Choroid plexus epithelial cell (primary cell): ENCODE measurements around the gene TMCC3.

Source experiments
- DNase-seq: peaks from one replicate; pipeline ENCODE4 v3.0.0-alpha.2; 2010; ENCODE audit warnings: low read depth
- H3K4me3 ChIP-seq: 2 replicates; pipeline ENCODE4 v1.5.1; 2011; ENCODE audit warnings: low read depth, mild to moderate bottlenecking, control low read depth, low read length, moderate library complexity
- TF ChIP-seq, protein P1 (sequence below): conservative IDR thresholded peaks from 2 replicates; pipeline ENCODE4 v1.5.1; 2011; ENCODE audit warnings: low read depth, mild to moderate bottlenecking, control low read depth, inconsistent platforms, low read length, moderate library complexity

TMCC3 gene

DNA sequence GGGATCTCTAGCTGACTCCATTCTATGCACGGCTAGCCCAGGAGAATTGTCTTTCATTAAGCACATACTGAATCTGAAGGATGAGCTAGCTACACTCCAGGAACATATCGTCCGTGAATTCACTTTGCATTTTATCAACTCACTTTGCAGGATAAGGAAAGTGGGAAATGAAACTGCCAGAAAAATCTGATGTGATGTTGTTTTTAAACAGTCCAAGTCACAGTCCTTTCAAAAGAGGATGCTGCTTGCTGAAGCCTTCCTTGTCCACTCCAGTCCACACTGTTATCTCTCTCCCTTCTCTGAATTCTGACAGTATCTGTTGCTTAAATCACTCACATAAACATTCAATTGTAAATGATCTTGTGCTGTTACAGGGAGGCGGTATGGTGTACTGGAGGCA, 12.7 kb upstream of the TMCC3 start:
- H3K4me3 ChIP-seq, result no peak overlapping the region
- TF ChIP-seq, protein P1, sequence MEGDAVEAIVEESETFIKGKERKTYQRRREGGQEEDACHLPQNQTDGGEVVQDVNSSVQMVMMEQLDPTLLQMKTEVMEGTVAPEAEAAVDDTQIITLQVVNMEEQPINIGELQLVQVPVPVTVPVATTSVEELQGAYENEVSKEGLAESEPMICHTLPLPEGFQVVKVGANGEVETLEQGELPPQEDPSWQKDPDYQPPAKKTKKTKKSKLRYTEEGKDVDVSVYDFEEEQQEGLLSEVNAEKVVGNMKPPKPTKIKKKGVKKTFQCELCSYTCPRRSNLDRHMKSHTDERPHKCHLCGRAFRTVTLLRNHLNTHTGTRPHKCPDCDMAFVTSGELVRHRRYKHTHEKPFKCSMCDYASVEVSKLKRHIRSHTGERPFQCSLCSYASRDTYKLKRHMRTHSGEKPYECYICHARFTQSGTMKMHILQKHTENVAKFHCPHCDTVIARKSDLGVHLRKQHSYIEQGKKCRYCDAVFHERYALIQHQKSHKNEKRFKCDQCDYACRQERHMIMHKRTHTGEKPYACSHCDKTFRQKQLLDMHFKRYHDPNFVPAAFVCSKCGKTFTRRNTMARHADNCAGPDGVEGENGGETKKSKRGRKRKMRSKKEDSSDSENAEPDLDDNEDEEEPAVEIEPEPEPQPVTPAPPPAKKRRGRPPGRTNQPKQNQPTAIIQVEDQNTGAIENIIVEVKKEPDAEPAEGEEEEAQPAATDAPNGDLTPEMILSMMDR, result no peak
- no peak for DNase-seq

- no peak for DNase-seq
- TF ChIP-seq, protein P1, result no peak
- no peak overlapping the region for H3K4me3 ChIP-seq
Measured at GRCh38 chr12:94660436-94660835, 10.1 kb upstream of the TMCC3 start.

- H3K4me3 ChIP-seq, result no peak overlapping the region
- TF ChIP-seq, protein P1, result no peak
Measured at GRCh38 chr12:94659346-94659930, 9.1 kb upstream of the TMCC3 start.

DNA sequence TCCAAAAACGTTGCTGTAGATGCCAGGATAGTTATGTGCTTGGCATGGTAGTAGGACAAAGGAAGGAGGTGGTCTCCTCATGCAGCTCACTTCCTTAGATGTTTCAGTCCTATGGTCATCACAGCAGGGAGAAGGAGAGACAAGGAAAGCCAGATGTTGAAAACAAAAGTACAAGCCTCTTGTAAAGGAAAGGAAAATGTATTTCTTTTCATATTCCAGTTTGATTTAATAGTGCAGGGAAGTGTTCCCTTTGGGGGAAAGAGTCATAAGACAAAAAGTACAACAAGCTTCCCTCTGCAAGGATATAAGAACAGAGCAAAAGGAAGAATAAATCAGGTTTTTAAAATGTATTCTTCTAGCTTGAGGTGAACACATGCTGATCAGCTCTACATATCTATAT, 8.6 kb upstream of the TMCC3 start:
- no peak overlapping the region for H3K4me3 ChIP-seq
- no peak for DNase-seq
- TF ChIP-seq, protein P1, result no peak

More at GRCh38 chr12:94659346-94659930, 9.1 kb upstream of the TMCC3 start:
- no peak for DNase-seq

DNA sequence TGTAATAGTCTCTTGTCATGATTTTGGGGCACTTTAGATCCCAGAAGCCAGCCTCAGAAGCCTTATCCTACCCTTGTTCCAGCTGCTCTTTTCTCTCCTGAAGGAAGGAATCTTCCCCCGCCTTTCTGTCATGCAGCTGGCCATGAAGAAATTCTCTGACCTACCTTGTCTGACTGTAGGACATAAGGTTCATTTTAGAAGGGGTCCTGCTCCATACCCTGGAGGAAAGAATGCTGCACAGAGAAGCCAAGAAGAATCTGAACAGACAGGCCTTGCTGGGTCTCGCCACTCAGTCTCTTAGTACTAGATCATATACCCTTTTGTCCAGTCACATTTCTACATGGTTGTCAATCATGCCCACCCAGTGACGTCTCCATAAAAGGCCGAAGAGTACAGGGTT, 6.2 kb upstream of the TMCC3 start:
- no peak overlapping the region for H3K4me3 ChIP-seq
- TF ChIP-seq, protein P1, result no peak
- no peak for DNase-seq

DNA sequence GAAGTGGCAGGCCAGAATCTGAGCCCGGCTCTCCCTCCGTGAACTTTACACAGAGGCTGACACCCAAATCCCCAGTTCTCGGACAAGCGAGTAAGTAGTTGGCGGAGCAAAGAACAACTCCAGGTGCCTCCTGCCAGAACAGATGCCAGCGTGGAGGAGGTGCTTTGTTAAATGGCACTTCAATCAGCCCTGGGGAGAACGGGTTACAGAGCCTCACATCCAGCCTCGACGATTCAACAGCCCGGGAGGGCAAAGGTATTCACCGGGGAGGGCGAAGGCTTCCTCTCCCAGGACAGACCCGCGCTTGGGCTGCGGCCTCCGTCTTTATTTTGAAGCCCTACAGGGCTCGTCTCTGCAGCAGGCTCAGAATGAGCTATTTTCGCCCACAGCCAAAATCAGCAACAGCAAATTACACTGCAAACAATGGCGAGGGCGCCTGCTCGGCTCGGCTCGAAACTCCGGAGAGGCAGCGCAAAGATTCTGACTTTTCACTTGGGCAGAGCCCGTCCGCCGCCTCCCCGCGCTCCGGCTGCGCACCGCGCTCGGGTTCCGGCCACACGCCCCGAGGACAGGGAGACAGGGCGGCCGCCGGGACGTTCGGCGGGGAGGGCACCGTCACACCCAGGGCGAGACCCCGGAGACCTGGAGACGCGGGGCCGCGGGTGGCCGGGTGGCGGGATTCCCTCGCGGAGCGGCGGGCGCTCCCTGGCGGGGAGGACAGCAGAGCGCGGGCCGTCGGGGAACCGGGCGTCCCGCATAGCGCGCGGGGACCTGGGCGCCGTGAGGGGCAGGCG, 811 bp downstream of the TMCC3 start:
- DNase-seq, result peak; percentile 55
- H3K4me3 ChIP-seq, result peak overlapping the region; percentile 65
- TF ChIP-seq, protein P1, result peak; percentile 31

GRCh38 chr12:94648578-94648977, 1.8 kb downstream of the TMCC3 start:
- no peak for DNase-seq
- H3K4me3 ChIP-seq, result no peak overlapping the region
- TF ChIP-seq, protein P1, result no peak
